HG03159 (cell line): Measurements from ENCODE around the gene PTPRR.

Experiments used
- ATAC-seq: cut with Tn5 transposase; IDR thresholded peaks from one replicate; pipeline ENCODE4 v1.9.1; 2021; ENCODE audit warnings: mild to moderate bottlenecking, moderate library complexity; ENCODE audit not compliant: unreplicated experiment

The PTPRR gene

GRCh38 chr12:70798016-70798783 is 122.3 kb downstream of the PTPRR start:
- no peak for ATAC-seq

- no peak for ATAC-seq
These were observed 123.5 kb downstream of the PTPRR start for GRCh38 chr12:70796989-70797388.

GRCh38 chr12:70795608-70796007 is 124.9 kb downstream of the PTPRR start:
- no peak for ATAC-seq

GRCh38 chr12:70794131-70794530 is 126.4 kb downstream of the PTPRR start:
- no peak for ATAC-seq

GRCh38 chr12:70788774-70789173 is 131.8 kb downstream of the PTPRR start:
- no peak for ATAC-seq

GRCh38 chr12:70787612-70788011 is 132.9 kb downstream of the PTPRR start:
- ATAC-seq: no peak

GRCh38 chr12:70785896-70786295 is 134.6 kb downstream of the PTPRR start:
- ATAC-seq: no peak

GRCh38 chr12:70784042-70784668 is 136.4 kb downstream of the PTPRR start:
- ATAC-seq: no peak

- ATAC-seq: no peak
These were observed 137.1 kb downstream of the PTPRR start for GRCh38 chr12:70783455-70783854.

- ATAC-seq: no peak
These were observed 141.3 kb downstream of the PTPRR start for GRCh38 chr12:70779250-70779649.

- ATAC-seq: no peak
These were observed 146.5 kb downstream of the PTPRR start for GRCh38 chr12:70774055-70774454.

GRCh38 chr12:70772836-70773235 is 147.7 kb downstream of the PTPRR start:
- no peak for ATAC-seq

GRCh38 chr12:70771581-70771980 is 149.0 kb downstream of the PTPRR start:
- no peak for ATAC-seq

GRCh38 chr12:70763666-70764065 is 156.9 kb downstream of the PTPRR start:
- no peak for ATAC-seq

- ATAC-seq: no peak
These were observed 158.5 kb downstream of the PTPRR start for GRCh38 chr12:70762000-70762399.

- ATAC-seq: no peak
These were observed 161.2 kb downstream of the PTPRR start for GRCh38 chr12:70759161-70759918.

GRCh38 chr12:70758494-70758845 is 162.1 kb downstream of the PTPRR start:
- no peak for ATAC-seq

GRCh38 chr12:70757830-70758493 is 162.6 kb downstream of the PTPRR start:
- ATAC-seq: no peak

- ATAC-seq: no peak
These were observed 163.7 kb downstream of the PTPRR start for GRCh38 chr12:70756791-70757190.

- no peak for ATAC-seq
These were observed 164.4 kb downstream of the PTPRR start for GRCh38 chr12:70756118-70756517.

- ATAC-seq: no peak
These were observed 166.2 kb downstream of the PTPRR start for GRCh38 chr12:70754330-70754741.
